Ascending aorta (tissue), 2 donors: ENCODE results near the gene TMEM165. TPM values are rescaled to one million over a fixed set of nuclear protein-coding genes. Genes with fewer than 3 reads are reported as not detected.
"Not testable (repeated sequence)": the region's sequence is repeated elsewhere in the genome, so short reads cannot be mapped to it uniquely, and the experiment has no call there.

ENCODE experiments used
- DNase-seq, 2 donors: peaks; one replicate each; pipeline ENCODE4 v3.0.0-alpha.2; 2019; ENCODE audit warnings: low spot score in 2 of 2
- H3K27ac ChIP-seq, 2 donors: fragments of 200-600 bp; sonication (generic); one replicate each; pipeline ENCODE4 v1.5.1; 2016 to 2017; ENCODE audit warnings: mild to moderate bottlenecking in 1 of 2
- H3K27me3 ChIP-seq: fragments of 200-600 bp; sonication (generic); one replicate; pipeline ENCODE4 v1.5.1; 2017
- H3K36me3 ChIP-seq, 2 donors: fragments of 200-600 bp; sonication (generic); one replicate each; pipeline ENCODE4 v1.5.1; 2016
- H3K4me1 ChIP-seq, 2 donors: fragments of 200-600 bp; sonication (generic); one replicate each; pipeline ENCODE4 v1.5.1; 2016 to 2017; ENCODE audit warnings: mild to moderate bottlenecking in 1 of 2
- H3K4me3 ChIP-seq, 2 donors: fragments of 200-600 bp; sonication (generic); one replicate each; pipeline ENCODE4 v1.5.1; 2016 to 2017; ENCODE audit warnings: mild to moderate bottlenecking in 1 of 2
- H3K9me3 ChIP-seq, 2 donors: fragments of 200-600 bp; sonication (generic); one replicate each; pipeline ENCODE4 v1.5.1; 2016
- intact Hi-C: fragments of 100-400 bp; cut with DNase I; formaldehyde crosslinking; loops from one replicate; pipeline ENCODE4 v1.15.1; 2023
- total RNA-seq: library from RNA; depleted of rRNA; stranded (reverse); fragments of >200 nt; gene quantifications from one replicate; pipeline ENCODE4 v1.1.0, GENCODE V29; 2016
- TF ChIP-seq, protein P1 (sequence below), 3 experiments: fragments of 200-600 bp in 2 of 3; fragments of 450-650 bp in 1 of 3; sonication (generic) in 2 of 3; IDR thresholded peaks; one replicate each; pipeline ENCODE4 v1.5.1; 2016 to 2019; ENCODE audit warnings: antibody characterized with exemption in 3 of 3, mild to moderate bottlenecking in 1 of 3, moderate library complexity in 1 of 3

TMEM165 gene
- total RNA-seq, 1 donor from 2014 or later, result 178 TPM

DNA sequence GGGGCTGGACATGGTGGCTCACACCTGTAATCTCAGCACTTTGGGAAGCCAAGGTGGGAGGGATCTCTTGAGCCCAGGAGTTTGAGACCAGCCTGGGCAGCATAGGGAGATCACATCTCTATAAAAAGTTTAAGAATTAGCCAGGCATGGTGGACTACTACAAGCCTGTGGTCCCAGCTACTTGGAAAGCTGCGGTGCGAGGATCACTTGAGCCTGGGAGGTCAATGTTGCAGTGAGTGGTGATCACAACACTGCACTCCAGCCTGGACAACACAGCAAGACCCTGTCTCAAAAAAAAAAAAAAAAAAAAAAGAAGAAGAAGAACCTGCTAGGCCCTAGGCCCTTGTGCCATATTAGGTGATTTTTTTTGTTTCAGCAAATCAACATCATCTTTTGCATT, 37.5 kb upstream of the TMEM165 start:
- no peaks in the 10 kb centered on the region for H3K9me3 ChIP-seq
- H3K36me3 ChIP-seq, result no peaks in the 10 kb centered on the region
- H3K4me1 ChIP-seq, result peaks cover 0 to 22% of the 10 kb centered on the region in 2 donors
- no peak overlapping the region for H3K4me3 ChIP-seq
- TF ChIP-seq, protein P1, sequence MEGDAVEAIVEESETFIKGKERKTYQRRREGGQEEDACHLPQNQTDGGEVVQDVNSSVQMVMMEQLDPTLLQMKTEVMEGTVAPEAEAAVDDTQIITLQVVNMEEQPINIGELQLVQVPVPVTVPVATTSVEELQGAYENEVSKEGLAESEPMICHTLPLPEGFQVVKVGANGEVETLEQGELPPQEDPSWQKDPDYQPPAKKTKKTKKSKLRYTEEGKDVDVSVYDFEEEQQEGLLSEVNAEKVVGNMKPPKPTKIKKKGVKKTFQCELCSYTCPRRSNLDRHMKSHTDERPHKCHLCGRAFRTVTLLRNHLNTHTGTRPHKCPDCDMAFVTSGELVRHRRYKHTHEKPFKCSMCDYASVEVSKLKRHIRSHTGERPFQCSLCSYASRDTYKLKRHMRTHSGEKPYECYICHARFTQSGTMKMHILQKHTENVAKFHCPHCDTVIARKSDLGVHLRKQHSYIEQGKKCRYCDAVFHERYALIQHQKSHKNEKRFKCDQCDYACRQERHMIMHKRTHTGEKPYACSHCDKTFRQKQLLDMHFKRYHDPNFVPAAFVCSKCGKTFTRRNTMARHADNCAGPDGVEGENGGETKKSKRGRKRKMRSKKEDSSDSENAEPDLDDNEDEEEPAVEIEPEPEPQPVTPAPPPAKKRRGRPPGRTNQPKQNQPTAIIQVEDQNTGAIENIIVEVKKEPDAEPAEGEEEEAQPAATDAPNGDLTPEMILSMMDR (IDR thresholded peaks at IDR 0.05), result no peak
- peak overlapping the region; percentile 71 to 86 for H3K27ac ChIP-seq
- no peak for DNase-seq
- no peaks in the 10 kb centered on the region for H3K27me3 ChIP-seq
- intact Hi-C loops, result loop anchor here (1.0 kb wide), 1 partner anchor 12 kb away; the partner anchor contains the start of gene SRD5A3

DNA sequence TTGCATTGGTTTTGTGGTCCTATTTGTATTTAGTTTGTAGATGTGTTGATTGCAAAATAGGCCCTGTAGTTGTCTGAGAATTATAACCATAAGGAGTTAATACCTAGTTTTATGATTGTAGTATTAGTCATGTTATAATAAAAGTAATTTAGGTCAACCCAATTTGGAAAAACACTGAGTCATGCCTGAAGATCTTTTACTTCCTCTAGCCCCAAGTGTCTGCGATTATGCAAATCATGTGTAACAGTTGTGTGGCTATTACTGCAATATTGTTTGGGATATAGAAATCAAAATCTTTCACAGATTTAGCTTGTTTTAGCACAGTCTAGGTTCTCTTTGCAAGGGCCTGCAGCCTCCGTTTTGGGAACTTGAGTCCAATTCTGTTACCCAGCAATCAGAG, 37.1 kb upstream of the TMEM165 start:
- DNase-seq, result no peak
- no peaks in the 10 kb centered on the region for H3K9me3 ChIP-seq
- intact Hi-C loops, result loop anchor here (1.0 kb wide), 2 partner anchors 12 to 38 kb away; partner anchors contain the start of gene SRD5A3
- H3K4me1 ChIP-seq, result peaks cover 0 to 22% of the 10 kb centered on the region in 2 donors
- TF ChIP-seq, protein P1 (IDR thresholded peaks at IDR 0.05), result no peak
- peak overlapping the region; percentile 80 to 86 for H3K27ac ChIP-seq
- peak overlapping the region in 1 of 2 donors; percentile 41 for H3K4me3 ChIP-seq
- no peaks in the 10 kb centered on the region for H3K36me3 ChIP-seq
- H3K27me3 ChIP-seq, result no peaks in the 10 kb centered on the region

DNA sequence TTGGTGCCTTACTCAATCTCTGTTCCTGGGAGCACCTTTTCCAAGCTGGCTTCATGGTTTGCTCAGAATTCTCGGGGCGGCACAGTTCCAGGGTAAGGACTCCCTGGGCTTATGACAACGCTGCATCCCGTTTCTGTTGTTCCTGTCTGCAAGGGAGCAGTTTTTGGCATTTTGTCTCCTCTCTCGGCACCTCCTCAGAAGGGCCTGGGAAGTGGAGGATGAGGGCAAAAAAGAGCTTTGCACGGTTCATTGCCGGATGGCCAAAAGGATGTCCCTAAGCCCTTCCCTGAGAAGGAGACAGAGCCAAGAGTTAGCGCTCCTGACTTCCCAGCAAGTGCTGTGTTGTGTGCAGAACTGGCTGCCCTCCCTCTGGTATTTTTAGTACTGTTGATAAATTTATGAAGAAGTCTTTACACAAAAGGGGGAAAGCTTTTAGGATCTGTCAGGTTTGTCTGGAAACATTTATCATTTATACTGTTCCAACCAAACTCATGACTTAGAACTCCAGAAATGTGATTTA, 36.3 kb upstream of the TMEM165 start:
- Histone ChIP-seq H3K4me1 (peaks cover 0 to 22% of the 10 kb centered on the region in 2 donors), H3K27me3 (no peaks in the 10 kb centered on the region), H3K36me3 (no peaks in the 10 kb centered on the region), H3K27ac (peak overlapping the region; percentile 80 to 86), H3K4me3 (peak overlapping the region in 1 of 2 donors; percentile 41), H3K9me3 (no peaks in the 10 kb centered on the region)
- TF ChIP-seq, protein P1 (IDR thresholded peaks at IDR 0.05), result no peak
- intact Hi-C loops, result loop anchor here (1.0 kb wide), 1 partner anchor 37 kb away; no protein-coding TSS in a partner anchor
- peak in 1 of 2 donors; percentile 68 for DNase-seq

DNA sequence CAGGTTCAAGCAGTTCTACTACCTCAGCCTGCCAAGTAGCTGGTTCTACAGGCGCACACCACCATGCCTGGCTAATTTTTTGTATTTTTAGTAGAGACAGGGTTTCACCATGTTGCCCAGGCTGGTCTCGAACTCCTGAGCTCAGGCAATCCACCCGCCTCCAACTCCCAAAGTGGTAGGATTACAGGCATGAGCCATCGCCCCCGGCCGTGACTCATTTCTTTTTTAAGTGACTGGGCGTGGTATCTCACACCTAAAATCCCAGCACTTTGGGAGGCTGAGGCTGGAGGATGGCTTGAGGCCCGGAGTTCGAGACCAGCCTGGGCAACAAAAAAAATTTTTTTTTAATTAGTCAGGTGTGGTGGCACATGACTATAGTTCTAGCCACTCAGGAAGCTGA, 32.8 kb upstream of the TMEM165 start:
- H3K36me3 ChIP-seq, H3K9me3 ChIP-seq, H3K27me3 ChIP-seq, H3K27ac ChIP-seq, DNase-seq, H3K4me3 ChIP-seq, intact Hi-C loops: not testable (repeated sequence)
- H3K4me1 ChIP-seq, result peaks cover 0 to 13% of the 10 kb centered on the region in 2 donors

DNA sequence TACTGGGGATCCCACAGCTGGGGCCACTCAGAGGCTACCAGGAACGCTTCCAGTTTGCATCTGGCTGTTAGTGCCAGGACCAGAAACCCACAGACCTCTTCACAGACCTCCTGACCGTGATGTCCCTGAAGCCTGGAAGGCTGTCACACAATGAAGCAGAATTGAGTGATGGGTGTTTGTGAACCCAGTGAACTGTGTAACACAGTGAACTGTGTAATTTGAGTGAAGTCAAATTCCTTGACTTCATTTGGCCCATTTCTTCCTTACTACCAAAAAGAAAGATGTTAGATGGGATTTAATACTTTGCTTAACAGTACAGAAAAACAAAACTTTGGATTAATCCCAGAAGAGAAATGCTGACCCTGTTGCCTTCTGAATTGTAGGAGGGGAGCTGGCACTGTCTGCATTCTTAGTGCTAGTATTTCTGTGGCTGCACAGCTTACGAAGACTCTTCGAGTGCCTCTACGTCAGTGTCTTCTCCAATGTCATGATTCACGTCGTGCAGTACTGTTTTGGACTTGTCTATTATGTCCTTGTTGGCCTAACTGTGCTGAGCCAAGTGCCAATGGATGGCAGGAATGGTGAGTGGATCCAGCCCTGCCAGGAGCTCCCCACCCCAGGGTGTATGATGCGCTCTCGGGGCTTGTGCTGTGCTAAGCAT, 31.9 kb upstream of the TMEM165 start:
- Histone ChIP-seq H3K27me3 (no peaks in the 10 kb centered on the region), H3K4me1 (peaks cover 0 to 6% of the 10 kb centered on the region in 2 donors), H3K4me3 (no peak overlapping the region), H3K9me3 (no peaks in the 10 kb centered on the region), H3K27ac (no peak overlapping the region), H3K36me3 (peaks cover 0 to 5% of the 10 kb centered on the region in 2 donors)
- intact Hi-C loops, result no loop called here
- no peak for DNase-seq
- TF ChIP-seq, protein P1 (IDR thresholded peaks at IDR 0.05), result no peak

DNA sequence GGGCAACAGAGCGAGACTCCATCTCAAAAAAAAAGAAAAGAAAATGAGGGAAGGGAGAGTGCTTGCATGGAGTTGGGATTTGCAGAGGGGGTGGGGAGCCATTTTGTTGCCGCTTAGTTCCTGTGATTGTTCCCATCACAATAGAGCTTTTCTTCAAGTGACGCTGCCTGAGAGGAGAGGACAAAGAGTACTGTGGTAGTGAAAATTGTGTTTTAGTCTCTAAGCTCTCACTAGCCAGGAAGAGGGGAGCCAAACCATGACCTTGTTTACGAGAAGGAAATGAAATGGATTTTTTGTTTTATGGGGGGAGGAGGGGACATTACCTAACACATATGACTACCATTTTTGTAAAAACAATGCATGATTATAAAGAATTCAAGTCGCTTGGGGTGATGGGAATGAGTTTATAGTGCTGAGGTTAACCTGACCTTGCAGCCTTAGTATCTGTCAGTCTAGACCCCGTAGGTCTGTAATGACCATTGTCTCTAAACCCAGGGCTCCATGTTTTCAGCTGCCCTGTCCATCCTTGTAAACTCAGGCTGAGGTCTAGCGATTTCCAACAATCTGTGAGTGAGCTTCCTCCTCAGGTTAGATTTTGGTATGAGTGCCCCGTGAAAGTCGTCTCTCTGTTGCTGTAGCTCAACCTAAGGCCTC, 30.9 kb upstream of the TMEM165 start:
- TF ChIP-seq, protein P1 (IDR thresholded peaks at IDR 0.05), result no peak
- peaks cover 0 to 8% of the 10 kb centered on the region in 2 donors for H3K36me3 ChIP-seq
- no peak overlapping the region for H3K27ac ChIP-seq
- intact Hi-C loops, result no loop called here
- H3K9me3 ChIP-seq, result no peaks in the 10 kb centered on the region
- DNase-seq, result no peak
- no peak overlapping the region for H3K4me3 ChIP-seq
- H3K4me1 ChIP-seq, result no peaks in the 10 kb centered on the region
- H3K27me3 ChIP-seq, result no peaks in the 10 kb centered on the region
